Liver (tissue), 9 donors: Measurements from ENCODE around the gene TAP1. TPM values are rescaled to one million over a fixed set of nuclear protein-coding genes. Genes with fewer than 3 reads are reported as not detected.

Experiments used
- DNase-seq: peaks from one replicate; pipeline ENCODE4 v3.0.0-alpha.2; 2017; ENCODE audit warnings: low spot score
- H3K27ac ChIP-seq, 2 donors: one replicate each; pipeline ENCODE4 v1.7.0; 2013; ENCODE audit warnings: inconsistent platforms in 2 of 2, low read length in 2 of 2, control low read depth in 1 of 2, low read depth in 1 of 2, mild to moderate bottlenecking in 1 of 2
- H3K27me3 ChIP-seq, 4 donors: one replicate each; pipeline versions ENCODE4 v1.6.1 to v1.7.0; 2013; ENCODE audit warnings: low read length in 3 of 4, inconsistent platforms in 1 of 4, mild to moderate bottlenecking in 1 of 4, moderate library complexity in 1 of 4; ENCODE audit not compliant: control insufficient read depth in 4 of 4, insufficient read depth in 4 of 4
- H3K36me3 ChIP-seq, 4 donors: one replicate each; pipeline versions ENCODE4 v1.6.1 to v1.7.0; 2013; ENCODE audit warnings: low read length in 3 of 4, mild to moderate bottlenecking in 3 of 4, low read depth in 1 of 4, moderate library complexity in 1 of 4; ENCODE audit not compliant: control insufficient read depth in 4 of 4, insufficient read depth in 3 of 4
- H3K4me1 ChIP-seq, 4 donors: one replicate each; pipeline versions ENCODE4 v1.6.1 to v1.7.0; 2013; ENCODE audit warnings: low read length in 3 of 4, mild to moderate bottlenecking in 3 of 4, moderate library complexity in 1 of 4; ENCODE audit not compliant: control insufficient read depth in 4 of 4, insufficient read depth in 4 of 4
- H3K4me3 ChIP-seq, 3 donors: one replicate each; pipeline versions ENCODE4 v1.6.1 to v1.7.0; 2013; ENCODE audit warnings: low read length in 3 of 3, control low read depth in 1 of 3, low read depth in 1 of 3, mild to moderate bottlenecking in 1 of 3
- H3K9ac ChIP-seq, 2 donors: one replicate each; pipeline ENCODE4 v1.7.0; 2013; ENCODE audit warnings: low read length in 2 of 2, mild to moderate bottlenecking in 2 of 2, moderate library complexity in 2 of 2, control low read depth in 1 of 2, low read depth in 1 of 2
- H3K9me3 ChIP-seq, 4 donors: one replicate each; pipeline versions ENCODE4 v1.6.1 to v1.7.0; 2013; ENCODE audit warnings: low read length in 3 of 4; ENCODE audit not compliant: control insufficient read depth in 4 of 4
- ATF3 ChIP-seq: IDR thresholded peaks from 2 replicates; pipeline ENCODE4 v1.6.1; 2016; ENCODE audit warnings: antibody characterized with exemption
- CTCF ChIP-seq: fragments of 150-350 bp; IDR thresholded peaks from 2 replicates; pipeline ENCODE4 v1.5.1; 2017; ENCODE audit warnings: improper control_type of control experiment, low read depth, low read length; ENCODE audit not compliant: missing input control
- EGR1 ChIP-seq, 2 donors: IDR thresholded peaks; 2 replicates each; pipeline ENCODE4 v1.6.1; 2016 to 2018; ENCODE audit warnings: antibody characterized with exemption in 2 of 2, low read depth in 2 of 2
- FOXA1 ChIP-seq: IDR thresholded peaks from 2 replicates; pipeline ENCODE4 v1.6.1; 2016; ENCODE audit warnings: antibody characterized with exemption
- FOXA2 ChIP-seq: IDR thresholded peaks from 2 replicates; pipeline ENCODE4 v1.6.1; 2016; ENCODE audit warnings: antibody characterized with exemption
- GABPA ChIP-seq, 2 donors: IDR thresholded peaks in 1 of 2; conservative IDR thresholded peaks in 1 of 2; 2 replicates each; pipeline ENCODE4 v1.6.1; 2016; ENCODE audit warnings: antibody characterized with exemption in 2 of 2, mild to moderate bottlenecking in 1 of 2, moderate library complexity in 1 of 2
- HNF4A ChIP-seq, 2 donors: conservative IDR thresholded peaks; 2 replicates each; pipeline ENCODE4 v1.6.1; 2016; ENCODE audit warnings: antibody characterized with exemption in 2 of 2, mild to moderate bottlenecking in 2 of 2
- HNF4G ChIP-seq: IDR thresholded peaks from 2 replicates; pipeline ENCODE4 v1.6.1; 2016; ENCODE audit warnings: antibody characterized with exemption
- JUND ChIP-seq, 2 donors: IDR thresholded peaks; 2 replicates each; pipeline ENCODE4 v1.6.1; 2016; ENCODE audit warnings: antibody characterized with exemption in 2 of 2
- MAX ChIP-seq: IDR thresholded peaks from 2 replicates; pipeline ENCODE4 v1.6.1; 2016; ENCODE audit warnings: antibody characterized with exemption
- NR2F2 ChIP-seq: IDR thresholded peaks from 2 replicates; pipeline ENCODE4 v1.6.1; 2016; ENCODE audit warnings: antibody characterized with exemption
- RAD21 ChIP-seq, 2 donors: IDR thresholded peaks; 2 replicates each; pipeline ENCODE4 v1.6.1; 2016; ENCODE audit warnings: antibody characterized with exemption in 2 of 2, mild to moderate bottlenecking in 2 of 2
- REST ChIP-seq: IDR thresholded peaks from 2 replicates; pipeline ENCODE4 v1.6.1; 2016; ENCODE audit warnings: antibody characterized with exemption, mild to moderate bottlenecking
- RXRA ChIP-seq, 2 donors: IDR thresholded peaks; 2 replicates each; pipeline ENCODE4 v1.6.1; 2017 to 2018; ENCODE audit warnings: antibody characterized with exemption in 2 of 2, mild to moderate bottlenecking in 1 of 2
- SP1 ChIP-seq: IDR thresholded peaks from 2 replicates; pipeline ENCODE4 v1.6.1; 2018; ENCODE audit warnings: antibody characterized with exemption, mild to moderate bottlenecking
- TAF1 ChIP-seq: conservative IDR thresholded peaks from 2 replicates; pipeline ENCODE4 v1.6.1; 2016; ENCODE audit warnings: antibody characterized with exemption, mild to moderate bottlenecking
- YY1 ChIP-seq: IDR thresholded peaks from 2 replicates; pipeline ENCODE4 v1.6.1; 2016; ENCODE audit warnings: antibody characterized with exemption, mild to moderate bottlenecking
- ZBTB33 ChIP-seq: IDR thresholded peaks from 2 replicates; pipeline ENCODE4 v1.6.1; 2016; ENCODE audit warnings: antibody characterized with exemption
- WGBS: extraction: QIAGEN DNeasy Blood & Tissue Kit; methylation state at CpG from one replicate; pipeline ENCODE4 v1.1.7; 2013; 5-methylcytosine and 5-hydroxymethylcytosine counted together
- polyA plus RNA-seq, 2 donors: library from polyadenylated mRNA; stranded (reverse) in 1 of 2; unstranded in 1 of 2; fragments of 200-250 nt in 1 of 2; fragments of >200 nt in 1 of 2; fragmentation: Nextera tagmentation in 1 of 2; extraction: Ambion mirVana in 1 of 2; gene quantifications; one replicate each; pipeline versions ENCODE4 v1.2.1 to v1.2.3, GENCODE V29; 2013 to 2015
- total RNA-seq, 2 donors: library from RNA; depleted of rRNA; stranded (reverse); fragments of >200 nt; gene quantifications; one replicate each; pipeline ENCODE4 v1.2.3, GENCODE V29; 2014
- donor health status: healthy.
- donor health status: healthy.
- donor health status: healthy.
- donor health status: healthy.
- donor health status: healthy.

The TAP1 gene
- total RNA-seq (10 to 100 TPM in 1 of 2 donors, 1 to 10 TPM in 1; 9.8 to 18.2 TPM), polyA plus RNA-seq (10 to 100 TPM; 10.3 to 14.3 TPM)

GRCh38 chr6:32853541-32854375 is at the start of gene TAP1, which contains the start of gene PSMB9:
TAP1 (minus strand) TSS chr6:32853704; CDS start chr6:32853636, 68 bp downstream.
PSMB9 (plus strand) TSS chr6:32854192; CDS start chr6:32854230, 38 bp downstream.
- H3K4me1 ChIP-seq, result peaks cover 6 to 21% (median 14%) of the 10 kb centered on the region in 4 donors
- DNase-seq, result peak; percentile 90
- WGBS, result under 1% methylated on average over 68 of the region's 68 CpGs

More at GRCh38 chr6:32853541-32854375, at the start of gene TAP1, which contains the start of gene PSMB9:
- H3K4me3 ChIP-seq, result peak within 1 kb of the TSS; percentile 81 to 91 (median 88)
- H3K9me3 ChIP-seq, result no peaks in the 10 kb centered on the region
- H3K27me3 ChIP-seq, result no peaks in the 10 kb centered on the region
- peak within 1 kb of the TSS; percentile 98 to 100 for H3K27ac ChIP-seq
- peaks cover 3 to 35% (median 29%) of the 10 kb centered on the region in 4 donors for H3K36me3 ChIP-seq
- TF ChIP-seq SP1 (peak; percentile 67), ZBTB33 (no peak), RXRA (IDR thresholded peaks at IDR 0.05) (no peak), REST (peak; percentile 71), HNF4A (conservative IDR thresholded peaks at IDR 0.05) (peak in 1 of 2 donors; percentile 4), GABPA (IDR thresholded peaks at IDR 0.05 in 1 of 2, conservative IDR thresholded peaks at IDR 0.05 in 1 of 2) (peak in 1 of 2 donors; percentile 47), CTCF (peak; percentile 79), YY1 (peak; percentile 94), FOXA1 (no peak), NR2F2 (no peak), MAX (no peak), RAD21 (IDR thresholded peaks at IDR 0.05) (peak; percentile 80 to 84), TAF1 (peak; percentile 73), FOXA2 (no peak), JUND (IDR thresholded peaks at IDR 0.05) (peak in 1 of 2 donors; percentile 13), EGR1 (IDR thresholded peaks at IDR 0.05; ENCODE audit: low read depth in 2 of 2) (no peak), HNF4G (no peak), ATF3 (no peak)
- peak within 1 kb of the TSS; percentile 86 to 95 for H3K9ac ChIP-seq
